GM20000 (cell line): Measurements from ENCODE around the gene KCNMA1.

Experiments
- DNase-seq: peaks from one replicate; pipeline ENCODE4 v3.0.0; 2012; ENCODE audit warnings: low spot score
- CTCF ChIP-seq: IDR thresholded peaks from 2 replicates; pipeline ENCODE4 v1.5.1; 2012; ENCODE audit warnings: mild to moderate bottlenecking, control low read depth; ENCODE audit errors: extremely low read depth, missing control alignments

The KCNMA1 gene

GRCh38 chr10:77149706-77150105 is 487.9 kb downstream of the KCNMA1 start:
- no peak for TF ChIP-seq CTCF
- no peak for DNase-seq

- DNase-seq: no peak
Measured at GRCh38 chr10:77149001-77149400, 488.6 kb downstream of the KCNMA1 start.

GRCh38 chr10:77147871-77148270 is 489.7 kb downstream of the KCNMA1 start:
- TF ChIP-seq CTCF: no peak
- no peak for DNase-seq

More at GRCh38 chr10:77149001-77149400, 488.6 kb downstream of the KCNMA1 start:
- TF ChIP-seq CTCF: no peak

- DNase-seq: no peak
- no peak for TF ChIP-seq CTCF
Measured at GRCh38 chr10:77146712-77147336, 490.8 kb downstream of the KCNMA1 start.

- no peak for TF ChIP-seq CTCF
- no peak for DNase-seq
Measured at GRCh38 chr10:77144656-77145055, 493.0 kb downstream of the KCNMA1 start.

GRCh38 chr10:77139252-77140160 is 498.1 kb downstream of the KCNMA1 start:
- no peak for DNase-seq
- no peak for TF ChIP-seq CTCF

- no peak for TF ChIP-seq CTCF
- DNase-seq: no peak
Measured at GRCh38 chr10:77138541-77138940, 499.1 kb downstream of the KCNMA1 start.
